Natural killer cell treated with Interleukin-12 subunit alpha and Interleukin-12 subunit beta and Interleukin-15 and Interleukin-18, amount 100 ng/mL, for 72 hours (primary cell): ENCODE results near the gene EFHD1. TPM values are rescaled to one million over a fixed set of nuclear protein-coding genes. Genes with fewer than 3 reads are reported as not detected.
"Not testable (repeated sequence)": the region's sequence is repeated elsewhere in the genome, so short reads cannot be mapped to it uniquely, and the experiment has no call there.

Experiments used
- ATAC-seq, 2 donors: fragments of 150-1000 bp; cut with Tn5 transposase in 1 of 2; sonication (Bioruptor Pico), chemical (Tn5 transposase) in 1 of 2; 2 replicates each; pipeline ENCODE4 v1.10.0; 2021
- DNase-seq: peaks from one replicate; pipeline ENCODE4 v3.0.0; 2022; ENCODE audit warnings: low spot score
- H3K27ac Mint-ChIP-seq, 2 donors: 1 replicate in 1 of 2; 2 replicates in 1 of 2; pipeline ENCODE4 v1.8.0; 2022; ENCODE audit warnings: mixed read lengths in 2 of 2, mild to moderate bottlenecking in 1 of 2, moderate library complexity in 1 of 2
- H3K27me3 Mint-ChIP-seq, 2 donors: 1 replicate in 1 of 2; 2 replicates in 1 of 2; pipeline ENCODE4 v1.8.0; 2022; ENCODE audit warnings: mixed read lengths in 2 of 2
- H3K36me3 Mint-ChIP-seq: one replicate; pipeline ENCODE4 v1.8.0; 2022; ENCODE audit warnings: mixed read lengths
- H3K4me1 Mint-ChIP-seq, 2 donors: 1 replicate in 1 of 2; 2 replicates in 1 of 2; pipeline ENCODE4 v1.8.0; 2022; ENCODE audit warnings: low read depth in 2 of 2, mixed read lengths in 2 of 2, mild to moderate bottlenecking in 1 of 2
- H3K4me3 Mint-ChIP-seq: one replicate; pipeline ENCODE4 v1.8.0; 2022; ENCODE audit warnings: mixed read lengths
- H3K9me3 Mint-ChIP-seq: 2 replicates; pipeline ENCODE4 v1.8.0; 2022; ENCODE audit warnings: mixed read lengths
- total RNA-seq, 2 donors: library from RNA; stranded (reverse); gene quantifications; one replicate each; pipeline ENCODE4 v1.2.3, GENCODE V29; 2022

Gene EFHD1
- total RNA-seq, 2 donors from 2014 or later: 0.24 TPM; not detected in 1

- Mint-ChIP-seq H3K27ac (no peak overlapping the region), H3K36me3 (no peaks in the 10 kb centered on the region), H3K27me3 (peaks cover 13 to 14% of the 10 kb centered on the region in 2 donors)
Observed at GRCh38 chr2:232675381-232675780, 42.0 kb downstream of the EFHD1 start.

DNA sequence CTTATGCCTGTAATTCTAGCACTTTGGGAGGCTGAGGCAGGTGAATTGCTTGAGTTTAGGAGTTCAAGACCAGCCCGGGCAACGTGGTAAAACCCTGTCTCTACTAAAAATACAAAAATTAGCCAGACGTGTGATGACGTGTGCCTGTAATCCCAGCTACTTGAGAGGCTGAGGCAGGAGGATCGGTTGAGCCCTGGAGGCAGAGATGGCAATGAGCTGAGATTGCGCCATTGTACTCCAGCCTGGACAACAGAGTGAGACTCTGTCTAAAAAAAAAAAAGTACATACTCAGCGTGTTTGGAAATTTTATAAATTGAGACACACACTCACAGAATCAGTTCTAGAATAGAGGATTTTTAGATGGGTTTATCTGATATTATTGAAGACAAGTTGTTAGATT, 46.6 kb downstream of the EFHD1 start:
- no peak overlapping the region for H3K27ac Mint-ChIP-seq
- no peaks in the 10 kb centered on the region for H3K36me3 Mint-ChIP-seq
- ATAC-seq: no peak

More at GRCh38 chr2:232675381-232675780, 42.0 kb downstream of the EFHD1 start:
- no peak overlapping the region for H3K4me3 Mint-ChIP-seq
- DNase-seq (no peak), ATAC-seq (no peak)
- H3K4me1 Mint-ChIP-seq: peaks cover 6 to 11% of the 10 kb centered on the region in 2 donors
- H3K9me3 Mint-ChIP-seq: no peaks in the 10 kb centered on the region

DNA sequence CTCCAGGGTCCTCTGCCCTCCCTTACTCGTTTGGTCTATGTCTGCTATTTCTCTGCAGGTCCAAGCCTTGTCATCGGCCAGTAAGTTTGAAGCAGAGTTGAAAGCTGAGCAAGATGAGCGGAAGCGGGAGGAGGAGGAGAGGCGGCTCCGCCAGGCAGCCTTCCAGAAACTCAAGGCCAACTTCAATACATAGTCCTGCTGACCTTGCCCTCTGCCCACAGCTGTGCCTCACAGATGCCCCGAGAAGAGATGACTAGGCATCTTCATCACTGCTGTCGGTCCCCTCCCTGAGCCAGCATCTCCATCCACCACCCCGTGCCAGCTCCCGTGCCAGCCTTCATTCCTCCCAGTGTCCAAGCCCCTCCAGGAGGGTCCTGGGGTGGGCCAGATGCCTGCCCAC, 48.1 kb downstream of the EFHD1 start:
- Mint-ChIP-seq H3K4me3 (no peak overlapping the region), H3K9me3 (no peaks in the 10 kb centered on the region), H3K27ac (no peak overlapping the region), H3K27me3 (peaks cover 21 to 23% of the 10 kb centered on the region in 2 donors), H3K36me3 (no peaks in the 10 kb centered on the region), H3K4me1 (peaks cover 3 to 8% of the 10 kb centered on the region in 2 donors)
- ATAC-seq: no peak
- DNase-seq: no peak

More for the DNA sequence above, 46.6 kb downstream of the EFHD1 start:
- DNase-seq: no peak
- Mint-ChIP-seq H3K9me3 (no peaks in the 10 kb centered on the region), H3K4me3 (no peak overlapping the region), H3K27me3 (peaks cover 21 to 23% of the 10 kb centered on the region in 2 donors), H3K4me1 (peaks cover 6 to 11% of the 10 kb centered on the region in 2 donors)

- Mint-ChIP-seq H3K9me3 (no peaks in the 10 kb centered on the region), H3K27ac (no peak overlapping the region), H3K4me1 (no peaks in the 10 kb centered on the region), H3K36me3 (no peaks in the 10 kb centered on the region), H3K4me3 (no peak overlapping the region), H3K27me3 (peaks cover 21 to 23% of the 10 kb centered on the region in 2 donors)
- no peak for DNase-seq
- no peak for ATAC-seq
Observed at GRCh38 chr2:232683368-232683767, 50.0 kb downstream of the EFHD1 start.

- DNase-seq, ATAC-seq, H3K4me1 Mint-ChIP-seq, H3K4me3 Mint-ChIP-seq, H3K36me3 Mint-ChIP-seq, H3K27ac Mint-ChIP-seq, H3K9me3 Mint-ChIP-seq: not testable (repeated sequence)
- H3K27me3 Mint-ChIP-seq: peaks cover 9 to 14% of the 10 kb centered on the region in 2 donors
Observed at GRCh38 chr2:232685391-232685790, 52.0 kb downstream of the EFHD1 start.

DNA sequence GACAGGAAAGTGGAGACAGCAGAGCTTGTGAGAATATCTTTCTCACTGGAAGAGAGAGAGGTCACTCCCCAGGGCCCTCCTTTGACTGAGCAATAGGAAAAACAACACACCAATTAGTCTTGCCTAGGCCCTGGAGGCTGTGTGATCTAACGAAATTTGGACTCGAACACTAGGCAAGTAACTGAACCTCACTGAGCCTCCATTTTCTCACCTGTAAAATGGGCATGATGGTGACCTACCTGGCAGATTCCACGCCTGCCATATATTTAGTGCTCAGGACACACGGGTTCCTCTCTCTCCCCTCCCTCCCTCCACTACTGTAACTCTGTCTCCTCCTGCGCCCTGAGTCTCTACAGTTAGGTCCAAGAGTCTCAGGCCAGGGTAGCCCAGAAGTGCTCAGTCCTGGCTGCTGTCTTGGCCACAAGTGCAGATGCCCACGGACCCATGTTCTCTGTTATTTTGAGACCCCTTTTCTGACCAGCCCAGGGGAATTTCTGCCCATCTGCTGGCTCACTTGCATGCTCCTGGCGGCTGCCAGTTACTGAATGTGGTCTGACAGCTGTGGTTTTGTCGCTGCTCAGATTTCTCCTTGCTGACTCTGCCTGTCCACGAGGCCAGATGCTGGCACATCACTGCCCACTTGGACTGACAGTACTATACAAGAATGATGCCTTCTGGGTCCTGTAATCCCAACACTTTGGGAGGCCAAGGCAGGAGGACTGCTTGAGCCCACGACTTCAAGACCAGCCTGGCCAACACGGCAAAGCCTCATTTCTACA, 54.2 kb downstream of the EFHD1 start:
- ATAC-seq: peak in 1 of 2 donors; percentile 30
- H3K4me3 Mint-ChIP-seq: no peak overlapping the region
- peaks cover 0 to 5% of the 10 kb centered on the region in 2 donors for H3K27me3 Mint-ChIP-seq
- H3K9me3 Mint-ChIP-seq: no peaks in the 10 kb centered on the region
- no peaks in the 10 kb centered on the region for H3K4me1 Mint-ChIP-seq
- no peak overlapping the region for H3K27ac Mint-ChIP-seq
- no peaks in the 10 kb centered on the region for H3K36me3 Mint-ChIP-seq
- no peak for DNase-seq

GRCh38 chr2:232688201-232688600, 54.8 kb downstream of the EFHD1 start:
- Mint-ChIP-seq H3K36me3 (no peaks in the 10 kb centered on the region), H3K9me3 (no peaks in the 10 kb centered on the region)

DNA sequence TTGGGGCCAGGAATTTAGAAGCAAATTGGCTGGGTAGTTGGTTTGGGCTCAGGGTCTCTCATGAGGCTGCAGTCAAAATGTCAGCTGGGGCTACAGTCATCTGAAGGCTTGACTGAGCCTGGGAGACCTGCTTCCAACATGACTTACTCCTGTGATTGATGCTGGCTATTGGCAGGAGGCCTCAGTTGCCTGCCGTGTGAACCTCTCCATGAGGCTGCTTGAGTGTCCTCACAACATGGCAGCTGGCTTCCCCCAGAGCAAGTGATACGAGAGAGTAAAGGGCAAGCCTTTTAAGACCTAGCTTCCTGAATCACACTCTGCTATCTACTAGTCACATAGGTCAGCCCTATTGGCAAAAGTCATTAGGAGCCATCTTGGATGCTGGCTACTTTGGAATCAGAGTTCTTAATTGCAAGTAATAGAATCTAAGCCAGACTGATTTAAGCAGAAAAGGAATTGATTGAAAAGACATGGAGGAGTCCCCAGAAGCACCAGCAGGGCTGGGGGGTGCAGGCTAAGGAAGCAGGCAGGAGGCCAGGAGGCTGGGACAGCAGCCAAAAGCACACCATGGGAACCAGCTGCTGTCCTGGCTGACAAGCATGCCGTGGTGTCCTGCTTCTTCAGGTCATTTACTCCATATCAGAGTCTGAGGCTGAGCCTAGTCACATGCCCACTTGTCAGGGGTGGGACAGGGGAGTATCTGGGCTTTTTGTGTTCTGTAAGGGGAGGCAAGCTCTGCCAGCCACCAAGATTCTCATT, 55.9 kb downstream of the EFHD1 start:
- ATAC-seq: no peak
- H3K36me3 Mint-ChIP-seq: no peaks in the 10 kb centered on the region
- no peaks in the 10 kb centered on the region for H3K27me3 Mint-ChIP-seq
- DNase-seq: no peak
- H3K4me3 Mint-ChIP-seq: no peak overlapping the region
- no peaks in the 10 kb centered on the region for H3K4me1 Mint-ChIP-seq
- no peaks in the 10 kb centered on the region for H3K9me3 Mint-ChIP-seq
- H3K27ac Mint-ChIP-seq: no peak overlapping the region

More at GRCh38 chr2:232688201-232688600, 54.8 kb downstream of the EFHD1 start:
- Mint-ChIP-seq H3K27ac (no peak overlapping the region), H3K4me1 (no peaks in the 10 kb centered on the region), H3K4me3 (no peak overlapping the region), H3K27me3 (peaks cover 0 to 5% of the 10 kb centered on the region in 2 donors)
- ATAC-seq (no peak), DNase-seq (no peak)

DNA sequence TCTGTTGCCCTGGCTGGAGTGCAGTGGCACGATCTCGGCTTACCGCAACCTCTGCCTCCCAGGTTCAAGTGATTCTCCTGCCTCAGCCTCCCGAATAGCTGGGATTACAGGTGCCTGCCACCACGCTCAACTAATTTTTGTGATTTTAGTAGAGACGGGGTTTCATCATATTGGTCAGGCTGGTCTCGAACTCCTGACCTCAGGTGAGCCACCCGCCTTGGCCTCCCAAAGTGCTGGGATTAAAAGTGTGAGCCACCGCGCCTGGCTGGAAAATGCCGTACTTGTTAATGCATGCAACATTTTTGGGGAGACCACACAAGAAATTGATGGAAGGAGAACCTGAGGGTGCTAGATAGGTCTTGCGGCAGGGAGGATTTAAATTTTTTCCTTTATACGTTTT, 57.7 kb downstream of the EFHD1 start:
- not testable (repeated sequence) for H3K27me3 Mint-ChIP-seq

DNA sequence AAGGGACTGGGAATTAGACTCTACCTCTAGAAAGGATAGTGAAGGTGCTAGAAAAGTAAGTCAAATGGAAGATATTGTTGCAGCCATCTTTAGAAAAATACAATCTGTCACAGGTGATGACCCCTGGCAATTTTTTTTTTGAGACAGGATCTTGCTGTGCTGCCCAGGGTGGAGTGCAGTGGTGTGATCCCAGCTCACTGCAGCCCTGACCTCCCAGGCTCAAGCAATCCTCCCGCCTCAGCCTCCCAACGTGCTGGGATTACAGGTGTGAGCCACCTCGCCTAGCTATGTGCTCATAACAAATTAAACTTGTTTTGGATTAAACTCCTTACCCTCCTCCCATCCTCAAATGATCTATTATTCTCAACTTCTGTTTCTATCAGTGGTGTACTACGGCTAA, 59.9 kb downstream of the EFHD1 start:
- H3K27me3 Mint-ChIP-seq: no peaks in the 10 kb centered on the region
- peaks cover under 1% of the 10 kb centered on the region for H3K36me3 Mint-ChIP-seq
- no peak overlapping the region for H3K27ac Mint-ChIP-seq
- no peaks in the 10 kb centered on the region for H3K9me3 Mint-ChIP-seq
- DNase-seq (no peak), ATAC-seq (no peak)
- H3K4me1 Mint-ChIP-seq: peaks cover 7% of the 10 kb centered on the region in 2 donors
- H3K4me3 Mint-ChIP-seq: no peak overlapping the region

More for the DNA sequence above, 57.7 kb downstream of the EFHD1 start:
- H3K27ac Mint-ChIP-seq, DNase-seq, H3K9me3 Mint-ChIP-seq, H3K36me3 Mint-ChIP-seq, H3K4me3 Mint-ChIP-seq, H3K4me1 Mint-ChIP-seq, ATAC-seq: not testable (repeated sequence)

DNA sequence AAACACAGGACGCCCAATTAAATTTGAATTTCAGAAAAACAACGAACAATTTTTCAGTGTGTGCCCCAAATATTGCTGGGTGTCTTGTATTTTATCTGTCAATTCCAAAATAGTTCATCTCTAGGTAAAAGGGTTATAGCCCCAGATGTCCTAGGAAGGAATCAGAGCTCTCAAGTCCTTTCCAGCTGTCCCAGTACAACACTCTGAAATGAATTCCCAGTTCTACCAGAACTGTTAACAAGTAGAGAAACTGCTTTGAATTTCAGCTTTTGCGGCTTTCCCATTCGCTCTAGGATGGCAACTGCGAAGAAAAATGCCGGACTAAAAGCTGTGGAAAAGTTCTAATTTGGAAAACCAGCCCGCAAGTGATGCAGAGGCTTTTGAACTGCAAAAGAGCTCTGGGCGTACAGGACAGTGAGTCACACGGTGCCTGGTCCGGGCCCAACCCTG, 63.2 kb downstream of the EFHD1 start:
- no peaks in the 10 kb centered on the region for H3K27me3 Mint-ChIP-seq
- H3K9me3 Mint-ChIP-seq: no peaks in the 10 kb centered on the region
- peaks cover 17% of the 10 kb centered on the region for H3K36me3 Mint-ChIP-seq
- peak overlapping the region; percentile 51 to 72 for H3K27ac Mint-ChIP-seq
- H3K4me3 Mint-ChIP-seq: peak overlapping the region; percentile 97
- ATAC-seq (no peak), DNase-seq (no peak)
- H3K4me1 Mint-ChIP-seq: peaks cover 29% of the 10 kb centered on the region in 2 donors

DNA sequence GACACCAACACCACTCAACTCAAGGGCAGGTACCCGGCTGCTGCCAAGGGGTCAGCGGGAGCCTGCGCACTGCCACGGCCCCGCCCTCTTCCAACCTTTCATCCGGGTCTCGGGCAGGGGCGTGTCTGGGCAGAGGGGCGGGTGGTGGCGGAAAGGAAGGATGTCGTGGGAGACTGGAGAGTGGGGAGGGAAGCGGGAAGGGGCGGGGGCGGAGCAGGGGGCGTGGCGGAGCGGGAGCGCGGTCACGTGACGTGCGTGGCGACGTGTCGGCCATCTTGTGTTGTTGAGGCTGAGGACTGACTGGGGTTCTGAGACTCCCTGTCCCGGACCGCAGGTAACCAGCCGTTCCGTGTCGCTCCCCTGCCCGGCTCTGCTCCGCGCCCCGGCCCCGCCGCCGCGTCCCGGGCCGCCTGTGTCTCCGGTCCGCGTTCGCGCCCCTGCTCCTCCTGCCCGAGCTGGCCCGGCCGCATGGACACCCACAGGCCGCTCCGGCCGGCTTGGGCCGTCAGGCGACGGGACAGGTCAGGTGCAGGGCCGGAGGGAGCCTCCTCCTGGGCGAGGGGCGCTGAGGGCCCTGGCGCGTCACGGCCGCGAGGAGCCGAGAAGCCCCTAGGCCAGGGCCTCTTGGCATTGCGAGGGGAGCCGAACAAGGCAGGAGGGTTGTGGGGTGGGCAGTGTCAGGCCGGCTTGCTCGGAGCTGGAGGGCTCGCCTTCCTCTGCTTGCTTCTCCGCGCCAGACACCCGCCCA, 63.8 kb downstream of the EFHD1 start, which contains the start of gene GIGYF2:
Gene GIGYF2, plus strand, starts transcription at position 273 of the 748 bp plus-strand sequence. CDS start 37,867 bp downstream, outside the sequence.
- H3K36me3 Mint-ChIP-seq: peaks cover 17% of the 10 kb centered on the region
- peak; percentile 95 to 97 for ATAC-seq
- peak within 1 kb of the TSS; percentile 97 for H3K4me3 Mint-ChIP-seq
- peaks cover 29% of the 10 kb centered on the region in 2 donors for H3K4me1 Mint-ChIP-seq
- no peaks in the 10 kb centered on the region for H3K9me3 Mint-ChIP-seq
- peak; percentile 95 for DNase-seq
- H3K27ac Mint-ChIP-seq: peak within 1 kb of the TSS; percentile 73 to 95
- no peaks in the 10 kb centered on the region for H3K27me3 Mint-ChIP-seq

- no peak for DNase-seq
- Mint-ChIP-seq H3K4me3 (peak overlapping the region; percentile 97), H3K4me1 (peaks cover 29 to 31% of the 10 kb centered on the region in 2 donors), H3K36me3 (peaks cover 17% of the 10 kb centered on the region), H3K27me3 (no peaks in the 10 kb centered on the region), H3K9me3 (no peaks in the 10 kb centered on the region), H3K27ac (peak overlapping the region; percentile 73 to 95)
- peak in 1 of 2 donors; percentile 4 for ATAC-seq
Observed at GRCh38 chr2:232697807-232698110, 64.4 kb downstream of the EFHD1 start.
